Astrocyte (in vitro differentiated cells and primary cell): ENCODE measurements around the gene CDH5. TPM values are rescaled to one million over a fixed set of nuclear protein-coding genes. Genes with fewer than 3 reads are reported as not detected.

ENCODE experiments used
- DNase-seq: peaks from one replicate; pipeline ENCODE4 v3.0.0-alpha.2; 2010; ENCODE audit warnings: low read depth
- FAIRE-seq: peaks from 2 replicates; lab custom pipeline; 2011; peaks lifted over from hg19 to GRCh38; lab: Jason Lieb, UNC
- H2AFZ ChIP-seq: 2 replicates; pipeline ENCODE4 v1.6.0; 2012; ENCODE audit warnings: low read depth, low read length, inconsistent platforms
- H3K27ac ChIP-seq: 2 replicates; pipeline ENCODE4 v1.5.1; 2011; ENCODE audit warnings: low read depth, low read length, inconsistent platforms
- H3K27me3 ChIP-seq: 2 replicates; pipeline ENCODE4 v1.6.0; 2011; ENCODE audit warnings: low read length, inconsistent platforms; ENCODE audit not compliant: insufficient read depth
- H3K36me3 ChIP-seq: 2 replicates; pipeline ENCODE4 v1.5.1; 2011; ENCODE audit warnings: low read length, inconsistent platforms; ENCODE audit not compliant: insufficient read depth
- H3K4me1 ChIP-seq: 2 replicates; pipeline ENCODE4 v1.5.1; 2011; ENCODE audit warnings: low read length, inconsistent platforms; ENCODE audit not compliant: insufficient read depth
- H3K4me2 ChIP-seq: 2 replicates; pipeline ENCODE4 v1.6.0; 2012; ENCODE audit warnings: low read length, inconsistent platforms
- H3K4me3 ChIP-seq: 2 replicates; pipeline ENCODE4 v1.5.1; 2011; ENCODE audit warnings: low read depth, mild to moderate bottlenecking, low read length, inconsistent platforms; ENCODE audit not compliant: insufficient read depth
- H3K79me2 ChIP-seq: 2 replicates; pipeline ENCODE4 v1.6.0; 2012; ENCODE audit warnings: mild to moderate bottlenecking, low read length, inconsistent platforms; ENCODE audit not compliant: insufficient read depth
- H3K9ac ChIP-seq: 2 replicates; pipeline ENCODE4 v1.6.0; 2012; ENCODE audit warnings: mild to moderate bottlenecking, low read length, inconsistent platforms
- H3K9me3 ChIP-seq: 2 replicates; pipeline ENCODE4 v1.5.1; 2012; ENCODE audit warnings: low read depth, mild to moderate bottlenecking, low read length, inconsistent platforms; ENCODE audit not compliant: insufficient read depth
- H4K20me1 ChIP-seq: 2 replicates; pipeline ENCODE4 v1.6.0; 2012; ENCODE audit warnings: low read length, inconsistent platforms; ENCODE audit not compliant: insufficient read depth
- H3K27ac Mint-ChIP-seq: one replicate; pipeline ENCODE4 v1.8.0; 2021; ENCODE audit warnings: mild to moderate bottlenecking, mixed read lengths; ENCODE audit not compliant: unreplicated experiment
- H3K27me3 Mint-ChIP-seq: one replicate; pipeline ENCODE4 v1.8.0; 2021; ENCODE audit warnings: low read depth, mixed read lengths; ENCODE audit not compliant: unreplicated experiment
- H3K36me3 Mint-ChIP-seq: one replicate; pipeline ENCODE4 v1.8.0; 2021; ENCODE audit warnings: low read depth, mixed read lengths; ENCODE audit not compliant: unreplicated experiment
- H3K4me1 Mint-ChIP-seq: one replicate; pipeline ENCODE4 v1.8.0; 2021; ENCODE audit warnings: low read depth, mixed read lengths; ENCODE audit not compliant: unreplicated experiment
- H3K4me3 Mint-ChIP-seq: one replicate; pipeline ENCODE4 v1.8.0; 2021; ENCODE audit warnings: mild to moderate bottlenecking, moderate library complexity, mixed read lengths; ENCODE audit not compliant: unreplicated experiment
- H3K9me3 Mint-ChIP-seq: one replicate; pipeline ENCODE4 v1.8.0; 2021; ENCODE audit warnings: mild to moderate bottlenecking, mixed read lengths; ENCODE audit not compliant: unreplicated experiment
- EZH2 ChIP-seq: IDR thresholded peaks from 2 replicates; pipeline ENCODE4 v1.6.1; 2012; ENCODE audit warnings: mild to moderate bottlenecking, low read length, inconsistent platforms; ENCODE audit not compliant: insufficient read depth
- total RNA-seq: library from RNA; stranded (reverse); gene quantifications from 2 replicates; pipeline ENCODE4 v1.2.1, GENCODE V29; 2021
- TF ChIP-seq, protein P1 (sequence below): IDR thresholded peaks from 2 replicates; pipeline ENCODE4 v1.5.1; 2011; ENCODE audit warnings: low read depth, mild to moderate bottlenecking, inconsistent platforms, low read length, moderate library complexity; ENCODE audit not compliant: insufficient read depth

Gene CDH5
- total RNA-seq, 1 donor from 2014 or later: 0.30 TPM

DNA sequence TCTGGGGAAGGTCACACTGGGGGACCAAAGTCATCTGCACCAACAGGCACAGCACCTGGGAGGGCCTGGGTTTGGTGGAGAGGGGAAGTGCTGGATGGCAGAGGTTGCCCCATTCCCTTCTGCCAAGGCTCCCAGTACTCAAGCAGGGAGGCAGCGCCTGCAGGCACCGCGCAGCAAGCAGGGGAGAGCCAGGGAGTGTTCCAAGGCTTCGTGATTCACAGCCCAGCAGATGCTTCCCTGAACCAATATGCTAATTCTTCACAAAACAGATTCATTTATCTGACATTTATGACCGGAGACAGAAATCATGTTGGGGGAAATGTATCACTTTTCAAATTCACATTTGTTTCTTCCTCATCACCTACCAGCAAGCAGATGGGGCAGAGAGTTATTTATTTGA, 13.4 kb upstream of the CDH5 start:
- no peak overlapping the region for H3K4me2 ChIP-seq
- Mint-ChIP-seq H3K27me3 (peaks cover 35% of the 10 kb centered on the region), H3K36me3 (no peaks in the 10 kb centered on the region), H3K4me3 (no peak overlapping the region), H3K4me1 (no peaks in the 10 kb centered on the region), H3K9me3 (peaks cover 6% of the 10 kb centered on the region), H3K27ac (no peak overlapping the region)
- FAIRE-seq: no peak
- peaks cover 35% of the 10 kb centered on the region for H3K27me3 ChIP-seq
- no peak for DNase-seq
- H3K9ac ChIP-seq: no peak overlapping the region
- peaks cover 3% of the 10 kb centered on the region for H3K9me3 ChIP-seq
- H4K20me1 ChIP-seq: no peaks in the 10 kb centered on the region
- no peaks in the 10 kb centered on the region for H3K79me2 ChIP-seq
- H2AFZ ChIP-seq: no peak overlapping the region
- H3K4me3 ChIP-seq: no peak overlapping the region
- peaks cover 3% of the 10 kb centered on the region for H3K4me1 ChIP-seq
- no peaks in the 10 kb centered on the region for H3K36me3 ChIP-seq
- TF ChIP-seq, protein P1, sequence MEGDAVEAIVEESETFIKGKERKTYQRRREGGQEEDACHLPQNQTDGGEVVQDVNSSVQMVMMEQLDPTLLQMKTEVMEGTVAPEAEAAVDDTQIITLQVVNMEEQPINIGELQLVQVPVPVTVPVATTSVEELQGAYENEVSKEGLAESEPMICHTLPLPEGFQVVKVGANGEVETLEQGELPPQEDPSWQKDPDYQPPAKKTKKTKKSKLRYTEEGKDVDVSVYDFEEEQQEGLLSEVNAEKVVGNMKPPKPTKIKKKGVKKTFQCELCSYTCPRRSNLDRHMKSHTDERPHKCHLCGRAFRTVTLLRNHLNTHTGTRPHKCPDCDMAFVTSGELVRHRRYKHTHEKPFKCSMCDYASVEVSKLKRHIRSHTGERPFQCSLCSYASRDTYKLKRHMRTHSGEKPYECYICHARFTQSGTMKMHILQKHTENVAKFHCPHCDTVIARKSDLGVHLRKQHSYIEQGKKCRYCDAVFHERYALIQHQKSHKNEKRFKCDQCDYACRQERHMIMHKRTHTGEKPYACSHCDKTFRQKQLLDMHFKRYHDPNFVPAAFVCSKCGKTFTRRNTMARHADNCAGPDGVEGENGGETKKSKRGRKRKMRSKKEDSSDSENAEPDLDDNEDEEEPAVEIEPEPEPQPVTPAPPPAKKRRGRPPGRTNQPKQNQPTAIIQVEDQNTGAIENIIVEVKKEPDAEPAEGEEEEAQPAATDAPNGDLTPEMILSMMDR: no peak
- TF ChIP-seq EZH2: no peak
- no peak overlapping the region for H3K27ac ChIP-seq

DNA sequence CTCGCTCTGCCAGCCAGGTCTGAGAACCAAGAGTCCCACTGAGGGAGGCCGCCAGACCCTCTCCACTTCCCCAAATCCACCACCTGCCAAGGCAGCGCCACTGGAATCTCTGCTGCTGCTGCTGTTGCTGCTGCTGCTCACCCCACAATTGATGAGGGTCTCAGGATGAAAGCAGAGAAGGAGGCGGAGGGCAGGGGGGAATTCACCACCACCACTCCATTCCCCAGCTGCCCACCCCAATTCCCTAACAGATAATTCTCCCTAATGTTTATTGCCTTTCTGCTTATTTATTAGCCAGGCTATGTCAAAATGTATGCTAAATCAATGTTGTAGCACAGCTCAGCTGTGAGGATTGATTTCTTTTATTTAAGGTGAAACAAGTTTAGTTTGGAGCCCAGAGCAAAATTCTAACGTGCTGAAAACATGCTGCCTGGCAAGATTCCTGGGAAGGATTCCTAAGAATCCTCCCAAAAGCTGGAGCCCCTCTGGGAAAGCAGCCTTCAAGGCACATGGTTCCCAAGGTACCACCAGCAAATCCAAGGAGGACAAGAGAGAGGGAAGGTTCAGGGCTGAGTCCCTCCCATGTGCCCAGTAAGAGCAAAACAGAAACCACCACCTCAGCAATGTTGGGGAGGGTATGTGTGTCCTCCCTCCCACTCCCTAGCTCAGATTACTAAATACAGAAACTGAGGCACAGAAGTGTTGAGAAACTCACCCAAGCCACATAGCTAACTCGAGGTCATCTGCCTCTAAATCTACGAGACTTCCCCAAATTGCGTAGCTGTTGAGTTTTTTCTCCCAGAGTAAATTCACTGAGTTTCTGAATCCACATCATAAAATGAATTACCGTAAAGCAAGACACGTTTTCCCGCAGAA, 12.2 kb upstream of the CDH5 start:
- H3K27ac Mint-ChIP-seq: no peak overlapping the region
- FAIRE-seq: no peak
- H3K79me2 ChIP-seq: no peaks in the 10 kb centered on the region
- H3K9ac ChIP-seq: no peak overlapping the region
- no peak overlapping the region for H3K27ac ChIP-seq
- no peak overlapping the region for H2AFZ ChIP-seq
- no peak overlapping the region for H3K4me2 ChIP-seq
- H3K27me3 Mint-ChIP-seq: peaks cover 23% of the 10 kb centered on the region
- TF ChIP-seq, protein P1: no peak
- DNase-seq: no peak
- peaks cover 3% of the 10 kb centered on the region for H3K9me3 ChIP-seq
- H3K4me3 ChIP-seq: no peak overlapping the region
- peaks cover 9% of the 10 kb centered on the region for H3K4me1 ChIP-seq
- peaks cover 29% of the 10 kb centered on the region for H3K27me3 ChIP-seq
- no peaks in the 10 kb centered on the region for H3K36me3 Mint-ChIP-seq
- no peaks in the 10 kb centered on the region for H3K36me3 ChIP-seq
- H3K4me3 Mint-ChIP-seq: no peak overlapping the region
- peaks cover 4% of the 10 kb centered on the region for H3K4me1 Mint-ChIP-seq
- no peaks in the 10 kb centered on the region for H4K20me1 ChIP-seq
- H3K9me3 Mint-ChIP-seq: peaks cover 6% of the 10 kb centered on the region

DNA sequence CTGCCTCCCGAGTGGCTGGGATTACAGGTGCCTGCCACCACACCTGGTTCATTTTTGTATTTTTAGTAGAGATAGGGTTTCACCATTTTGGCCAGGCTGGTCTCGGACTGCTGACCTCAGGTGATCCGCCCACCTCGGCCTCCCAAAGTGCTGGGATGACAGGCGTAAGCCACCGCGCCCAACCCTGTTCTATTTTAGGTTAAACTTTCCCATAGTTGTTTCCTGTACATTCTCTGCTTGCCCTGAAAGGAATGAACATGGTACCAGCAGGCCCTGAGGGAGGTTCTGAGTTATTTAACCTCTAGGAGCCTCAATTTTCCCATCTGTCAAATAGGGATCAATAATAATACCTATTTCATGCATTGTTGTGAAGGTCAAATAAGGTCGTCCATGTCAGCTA, 11.0 kb upstream of the CDH5 start:
- Histone ChIP-seq H3K9me3 (peaks cover 3% of the 10 kb centered on the region), H3K4me1 (peaks cover 20% of the 10 kb centered on the region), H3K27me3 (peaks cover 29% of the 10 kb centered on the region), H3K9ac (no peak overlapping the region), H2AFZ (no peak overlapping the region), H3K27ac (no peak overlapping the region), H4K20me1 (no peaks in the 10 kb centered on the region), H3K36me3 (no peaks in the 10 kb centered on the region), H3K4me3 (no peak overlapping the region), H3K79me2 (no peaks in the 10 kb centered on the region), H3K4me2 (no peak overlapping the region)
- no peak for TF ChIP-seq EZH2
- TF ChIP-seq, protein P1: no peak
- Mint-ChIP-seq H3K27ac (no peak overlapping the region), H3K27me3 (peaks cover 16% of the 10 kb centered on the region), H3K9me3 (peaks cover 6% of the 10 kb centered on the region), H3K4me1 (peaks cover 8% of the 10 kb centered on the region), H3K4me3 (no peak overlapping the region), H3K36me3 (no peaks in the 10 kb centered on the region)
- FAIRE-seq (no peak), DNase-seq (no peak)
